GM19372 (cell line): ENCODE data around the gene IPPK.

ENCODE experiments used
- ATAC-seq: cut with Tn5 transposase; IDR thresholded peaks from one replicate; pipeline ENCODE4 v1.9.1; 2021; ENCODE audit warnings: mild to moderate bottlenecking, low read depth, moderate library complexity; ENCODE audit not compliant: unreplicated experiment

The IPPK gene

GRCh38 chr9:92617951-92618510 is 51.9 kb downstream of the IPPK start:
- no peak for ATAC-seq

GRCh38 chr9:92617195-92617813 is 52.6 kb downstream of the IPPK start:
- no peak for ATAC-seq

DNA sequence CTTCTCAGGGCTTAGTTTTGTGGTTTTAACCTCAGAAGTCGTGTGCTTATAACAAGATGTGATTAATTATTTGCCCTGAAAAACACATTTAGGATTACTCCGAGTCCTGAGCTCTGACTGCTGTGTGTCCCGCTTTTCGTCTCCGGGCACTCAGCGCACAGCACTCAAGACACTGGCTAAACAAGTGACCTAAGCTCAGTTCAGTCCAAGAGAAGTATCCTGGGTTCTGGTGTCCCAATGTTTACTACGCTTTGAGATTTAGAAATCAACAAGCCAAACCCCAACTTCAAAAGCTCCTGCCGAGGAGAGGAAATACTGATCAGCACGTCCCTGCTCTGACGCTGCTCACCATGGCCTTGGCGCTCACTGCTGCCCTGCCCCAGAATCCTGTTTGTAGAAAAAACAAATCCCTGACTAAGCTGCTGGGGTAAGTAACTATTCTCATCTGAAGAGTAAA is 53.2 kb downstream of the IPPK start:
- no peak for ATAC-seq

GRCh38 chr9:92616199-92616641 is 53.7 kb downstream of the IPPK start:
- no peak for ATAC-seq

- no peak for ATAC-seq
Observed at GRCh38 chr9:92615790-92616189, 54.1 kb downstream of the IPPK start.

GRCh38 chr9:92614763-92615461 is 55.0 kb downstream of the IPPK start:
- no peak for ATAC-seq

- ATAC-seq: no peak
Observed at GRCh38 chr9:92614123-92614510, 55.8 kb downstream of the IPPK start.

DNA sequence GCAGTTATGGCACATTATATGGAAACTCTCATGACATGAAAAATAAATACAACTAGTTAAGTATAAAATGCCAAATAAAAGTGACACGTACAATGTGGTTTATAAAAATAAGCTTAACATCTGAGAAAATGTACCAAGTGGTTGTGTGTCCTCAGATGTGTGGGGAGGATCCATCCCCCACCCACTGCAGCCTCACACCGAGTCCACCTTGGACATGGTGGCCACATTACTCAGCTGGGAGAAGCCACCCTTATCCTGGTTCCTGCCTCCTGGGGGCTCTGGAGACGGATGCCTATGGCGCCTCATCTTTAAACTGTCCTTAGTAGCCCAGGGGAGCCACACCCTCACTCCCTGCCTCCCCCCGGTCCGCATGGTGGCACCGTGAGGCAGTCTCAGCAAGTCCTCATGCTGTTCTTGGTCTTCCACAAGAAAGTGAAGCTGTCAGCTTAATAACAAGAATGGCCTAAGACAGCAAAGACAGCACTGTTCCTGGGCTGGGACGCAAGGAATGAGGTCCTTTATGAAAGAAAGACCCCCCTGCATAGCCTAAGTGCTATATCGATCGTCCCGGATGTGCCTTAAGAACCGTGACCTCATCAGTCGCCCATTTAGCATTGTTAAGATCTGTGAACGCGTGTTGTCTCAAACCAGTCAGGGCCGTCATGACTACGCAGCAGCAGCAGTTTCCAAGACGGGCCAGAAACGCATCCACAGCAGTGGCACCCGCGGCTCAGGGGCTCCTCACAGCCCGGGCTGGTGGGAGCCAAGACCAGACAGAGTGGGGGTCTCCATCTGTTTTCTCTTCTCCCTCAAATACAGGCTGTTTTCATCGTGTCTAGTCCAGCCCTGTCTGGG is 56.4 kb downstream of the IPPK start:
- ATAC-seq: no peak

GRCh38 chr9:92612816-92613215 is 57.1 kb downstream of the IPPK start:
- no peak for ATAC-seq

- ATAC-seq: no peak
Observed at GRCh38 chr9:92612292-92612691, 57.6 kb downstream of the IPPK start.

GRCh38 chr9:92611621-92612285 is 58.2 kb downstream of the IPPK start:
- ATAC-seq: no peak

DNA sequence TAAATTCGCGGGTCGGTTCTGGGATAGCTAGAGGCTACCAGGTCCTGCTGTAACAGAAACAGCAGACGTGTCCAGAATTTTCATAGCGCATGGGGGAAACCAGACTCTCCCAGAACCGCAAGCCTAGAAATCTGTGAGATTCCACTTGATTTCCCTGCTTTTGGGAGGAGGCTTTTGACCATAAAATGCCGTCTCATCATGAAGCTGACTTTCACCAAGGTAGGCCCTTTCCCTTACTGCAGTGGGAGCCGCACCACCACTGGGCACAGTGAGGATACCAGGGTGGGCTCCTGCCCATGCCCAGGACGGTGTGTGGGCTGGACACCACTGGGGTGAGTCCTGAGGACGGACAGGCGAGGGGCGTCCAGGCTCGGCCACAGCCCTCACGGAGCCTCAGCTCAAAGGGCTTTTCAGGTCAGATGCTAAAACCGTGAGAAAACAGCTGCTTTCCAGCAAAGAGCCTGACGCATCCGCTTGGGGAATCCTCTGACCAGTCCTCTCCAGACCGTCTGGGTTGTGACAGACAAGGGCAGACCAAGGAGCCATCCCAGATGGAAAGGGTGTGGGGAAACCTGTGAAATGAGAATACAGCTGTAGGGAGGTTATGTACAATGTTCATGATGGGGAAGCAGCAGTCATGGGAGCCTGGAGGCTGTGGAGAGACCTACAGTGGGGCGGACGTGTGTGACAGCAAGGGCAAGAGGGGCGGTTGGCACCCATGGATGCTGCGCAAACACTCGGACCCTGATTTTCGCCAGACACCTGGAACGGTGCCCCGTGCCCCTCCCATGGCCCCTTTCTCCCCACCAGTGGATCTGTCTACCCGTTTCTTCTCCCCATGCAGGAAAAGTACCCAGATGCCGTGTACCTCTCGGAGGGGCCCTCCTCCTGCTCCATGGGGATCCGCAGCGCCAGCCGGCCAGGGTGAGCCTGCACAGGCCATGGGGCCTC is 59.2 kb downstream of the IPPK start:
- no peak for ATAC-seq

DNA sequence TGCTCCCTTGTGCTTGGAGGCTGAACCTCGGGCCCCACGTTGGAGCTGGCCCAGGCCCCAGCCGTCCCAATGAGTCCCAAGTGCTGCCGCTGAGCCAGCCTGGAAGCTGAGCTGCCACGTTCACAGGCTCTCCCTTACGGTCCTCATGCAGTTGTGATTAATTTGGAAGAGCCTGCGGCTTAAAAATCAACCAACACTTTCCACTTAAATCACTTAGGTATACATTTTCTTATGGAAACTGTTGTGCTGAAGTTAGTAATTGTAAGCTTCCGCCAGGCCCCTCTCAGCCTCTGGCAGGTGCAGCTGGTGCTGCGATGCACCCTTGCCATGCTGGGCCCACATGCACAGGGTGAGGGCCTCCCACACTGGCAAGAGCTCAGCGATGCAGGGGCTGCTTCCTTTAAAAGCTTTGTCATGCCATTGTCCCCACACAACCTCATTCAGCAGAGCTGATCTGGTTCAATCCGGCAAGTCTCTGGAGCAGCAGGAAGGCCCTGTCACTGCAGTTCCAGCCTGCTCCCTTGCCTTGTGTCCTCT is 61.0 kb downstream of the IPPK start:
- ATAC-seq: no peak

DNA sequence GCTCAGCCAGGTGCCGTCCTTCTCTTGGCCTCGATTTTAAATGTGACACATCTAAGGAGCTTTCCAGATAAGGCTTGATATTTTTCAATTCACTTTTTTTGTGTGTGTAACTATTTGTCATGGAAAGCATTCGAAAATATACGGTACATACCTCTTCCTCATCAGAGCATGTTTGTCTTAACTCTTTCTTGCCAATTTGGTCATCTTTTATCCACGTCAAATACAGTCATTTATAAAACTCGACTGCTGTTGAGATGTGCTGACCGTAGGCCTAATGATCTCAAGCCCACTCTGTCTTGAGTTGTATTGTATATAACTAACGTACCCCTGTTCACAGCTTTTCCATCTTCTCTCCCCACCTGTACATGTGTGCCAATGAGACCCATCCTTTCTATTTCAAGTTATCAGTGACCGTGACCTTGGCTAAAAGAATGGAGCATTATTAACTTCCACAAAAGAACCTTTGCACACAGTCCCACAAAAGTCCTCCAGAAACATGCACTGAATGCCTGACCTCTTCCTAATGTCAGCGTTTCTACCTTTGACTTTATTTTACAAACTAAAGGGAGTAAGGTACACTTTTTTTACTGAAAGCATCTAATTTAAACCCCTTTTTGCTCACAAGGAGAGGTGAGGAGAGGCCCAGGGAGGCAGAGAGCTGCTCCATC is 61.6 kb downstream of the IPPK start:
- no peak for ATAC-seq

DNA sequence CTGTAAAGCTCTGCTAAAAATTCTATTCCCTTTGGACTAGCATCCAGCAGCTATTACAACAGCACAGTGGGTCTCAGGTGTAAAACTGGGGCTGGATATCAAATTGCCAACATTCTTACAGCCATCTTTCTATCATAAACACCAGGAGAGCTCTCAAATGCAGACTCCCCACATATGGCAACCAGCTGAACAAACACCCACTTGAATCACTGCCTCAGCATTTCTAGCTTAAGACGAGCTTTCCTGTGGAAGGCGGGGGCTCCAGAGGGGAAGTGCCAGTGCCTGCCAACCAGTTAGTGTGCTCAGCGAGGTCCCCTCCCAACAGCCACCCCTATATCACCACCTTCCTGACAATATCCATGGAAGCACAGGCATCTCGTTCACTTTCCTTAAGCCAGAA is 62.2 kb downstream of the IPPK start:
- no peak for ATAC-seq

DNA sequence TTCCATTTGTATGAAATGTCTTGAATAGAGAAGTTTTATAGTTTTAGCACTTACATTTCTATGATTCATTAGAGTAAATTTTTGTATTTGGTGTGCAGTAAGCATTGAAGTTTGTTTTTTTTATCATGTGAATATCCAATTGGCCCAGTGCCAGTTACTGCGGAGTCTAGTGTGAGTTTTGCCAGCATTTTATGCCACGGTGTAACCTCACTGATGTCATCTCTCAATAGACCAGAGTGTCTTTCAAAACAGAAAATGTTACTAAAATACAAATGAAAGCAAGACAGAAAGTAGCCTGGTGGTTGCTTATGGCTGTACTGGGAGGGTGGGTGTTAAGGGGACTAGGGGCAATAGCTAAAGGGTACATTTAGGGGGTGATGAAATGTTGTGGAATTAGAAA is 62.8 kb downstream of the IPPK start:
- ATAC-seq: no peak

DNA sequence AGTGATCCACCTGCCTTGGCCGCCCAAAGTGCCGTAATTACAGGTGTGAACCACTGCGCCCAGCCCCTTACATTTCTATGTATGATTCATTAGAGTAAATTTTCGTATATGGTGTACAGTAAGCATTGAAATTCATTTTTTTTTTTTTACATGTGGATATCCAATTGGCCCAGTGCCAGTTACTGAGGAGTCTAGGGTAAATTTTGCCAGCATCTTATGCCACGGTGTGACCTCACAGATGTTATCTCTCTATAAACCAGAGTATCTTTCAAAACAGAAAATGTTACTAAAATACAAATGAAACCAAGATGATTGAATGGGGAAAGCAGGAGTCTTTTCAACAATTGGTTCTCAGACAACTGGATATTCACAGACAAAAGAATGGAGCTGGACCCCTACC is 64.7 kb downstream of the IPPK start:
- no peak for ATAC-seq

DNA sequence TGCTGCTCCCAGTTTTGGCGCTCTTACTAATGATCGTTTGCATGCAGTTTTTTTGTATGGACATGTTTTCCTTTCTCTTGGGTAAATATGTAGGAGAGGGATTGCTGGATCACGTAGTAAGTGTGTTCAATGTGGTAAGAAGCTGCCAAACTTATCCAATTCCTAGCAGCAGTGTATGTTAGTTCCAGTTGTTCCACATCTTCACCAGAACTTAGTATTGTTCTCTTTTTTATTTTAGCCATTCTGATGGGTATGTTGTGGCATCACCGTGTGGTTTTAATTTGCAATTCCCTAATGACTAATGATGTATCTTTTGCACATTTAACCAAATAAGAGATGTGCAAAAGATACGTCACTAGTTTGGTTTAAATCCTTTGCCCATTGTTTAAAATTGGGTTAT is 65.9 kb downstream of the IPPK start:
- ATAC-seq: no peak

DNA sequence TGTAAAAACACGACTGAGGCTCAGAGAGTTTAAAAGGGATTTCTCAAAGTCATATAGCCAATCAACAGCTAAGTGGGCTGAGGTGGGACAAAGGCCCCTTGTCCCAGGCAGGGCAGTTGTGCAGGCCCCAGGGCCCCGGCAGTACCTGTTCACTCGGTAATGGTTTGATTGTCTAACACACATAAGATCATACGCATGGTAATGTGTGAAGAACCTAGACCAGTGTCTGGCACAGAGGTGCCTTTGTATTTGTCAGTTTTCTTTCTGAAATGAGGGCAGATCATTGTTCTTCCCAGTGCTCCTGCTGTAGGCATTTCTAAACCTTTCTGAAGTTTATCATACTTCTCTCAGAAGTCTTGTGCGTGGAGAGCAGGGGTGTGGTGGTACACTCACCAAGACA is 66.8 kb downstream of the IPPK start:
- no peak for ATAC-seq
